Common myeloid progenitor, CD34-positive (primary cell): ENCODE results near the gene LIMS2.

Experiments
- CTCF ChIA-PET: fragments of 350-600 bp; sonication (Branson Sonifier 250); formaldehyde crosslinking; loops from one replicate; lab custom pipeline; 2021; ENCODE audit warnings: antibody characterized with exemption; lab: Charles Lee
- POLR2A ChIA-PET: fragments of 350-600 bp; sonication (Branson Sonifier 250); formaldehyde crosslinking; loops from one replicate; lab custom pipeline; 2021; ENCODE audit warnings: antibody characterized with exemption; lab: Charles Lee
- DNase-seq, 3 donors: peaks; one replicate each; pipeline versions ENCODE4 v3.0.0 to v3.0.0-alpha.2; 2013
- H3K27ac ChIP-seq, 2 experiments: 1 replicate in 1 of 2; 2 replicates in 1 of 2; pipeline ENCODE4 v1.7.0; 2013; ENCODE audit warnings: inconsistent platforms in 2 of 2, low read length in 2 of 2, mild to moderate bottlenecking in 2 of 2, low read depth in 1 of 2, moderate library complexity in 1 of 2; ENCODE audit not compliant: severe bottlenecking in 2 of 2, insufficient read depth in 1 of 2, poor library complexity in 1 of 2
- H3K27me3 ChIP-seq, 5 experiments: replicated peaks in 2 of 5; 1 replicate in 3 of 5; 2 replicates in 2 of 5; pipeline versions ENCODE4 v1.6.1 to v1.7.0; 2013; ENCODE audit warnings: low read length in 4 of 5, mild to moderate bottlenecking in 2 of 5, moderate library complexity in 2 of 5, inconsistent platforms in 1 of 5; ENCODE audit not compliant: insufficient read depth in 5 of 5, control insufficient read depth in 4 of 5
- H3K36me3 ChIP-seq, 4 experiments: 1 replicate in 2 of 4; 2 replicates in 2 of 4; pipeline versions ENCODE4 v1.6.1 to v1.7.0; 2013; ENCODE audit warnings: low read length in 3 of 4, control low read depth in 1 of 4, mild to moderate bottlenecking in 1 of 4; ENCODE audit not compliant: control insufficient read depth in 4 of 4, insufficient read depth in 4 of 4
- H3K4me1 ChIP-seq, 4 experiments: 1 replicate in 3 of 4; 2 replicates in 1 of 4; pipeline versions ENCODE4 v1.6.1 to v1.7.1; 2013; ENCODE audit warnings: low read length in 3 of 4, mild to moderate bottlenecking in 3 of 4, control low read depth in 1 of 4, inconsistent platforms in 1 of 4, moderate library complexity in 1 of 4; ENCODE audit not compliant: control insufficient read depth in 4 of 4, insufficient read depth in 4 of 4; ENCODE audit errors: control extremely low read depth in 1 of 4
- H3K4me3 ChIP-seq, 7 experiments: 1 replicate in 4 of 7; 2 replicates in 3 of 7; pipeline versions ENCODE4 v1.5.1 to v1.7.0; 2013; ENCODE audit warnings: mild to moderate bottlenecking in 7 of 7, low read length in 6 of 7, moderate library complexity in 6 of 7, inconsistent platforms in 2 of 7, low read depth in 2 of 7, control low read depth in 1 of 7; ENCODE audit not compliant: insufficient read depth in 4 of 7, control insufficient read depth in 1 of 7; ENCODE audit errors: extremely low read depth in 1 of 7
- H3K9me3 ChIP-seq, 5 experiments: 1 replicate in 4 of 5; 2 replicates in 1 of 5; pipeline versions ENCODE4 v1.6.1 to v1.7.1; 2013; ENCODE audit warnings: low read length in 4 of 5, mild to moderate bottlenecking in 2 of 5, inconsistent platforms in 1 of 5, low read depth in 1 of 5, moderate library complexity in 1 of 5; ENCODE audit not compliant: control insufficient read depth in 4 of 5, insufficient read depth in 2 of 5; ENCODE audit errors: control extremely low read depth in 1 of 5
- WGBS: methylation state at CpG from one replicate; pipeline ENCODE4 v1.1.5; 2013; ENCODE audit not compliant: insufficient coverage; 5-methylcytosine and 5-hydroxymethylcytosine counted together

The LIMS2 gene

DNA sequence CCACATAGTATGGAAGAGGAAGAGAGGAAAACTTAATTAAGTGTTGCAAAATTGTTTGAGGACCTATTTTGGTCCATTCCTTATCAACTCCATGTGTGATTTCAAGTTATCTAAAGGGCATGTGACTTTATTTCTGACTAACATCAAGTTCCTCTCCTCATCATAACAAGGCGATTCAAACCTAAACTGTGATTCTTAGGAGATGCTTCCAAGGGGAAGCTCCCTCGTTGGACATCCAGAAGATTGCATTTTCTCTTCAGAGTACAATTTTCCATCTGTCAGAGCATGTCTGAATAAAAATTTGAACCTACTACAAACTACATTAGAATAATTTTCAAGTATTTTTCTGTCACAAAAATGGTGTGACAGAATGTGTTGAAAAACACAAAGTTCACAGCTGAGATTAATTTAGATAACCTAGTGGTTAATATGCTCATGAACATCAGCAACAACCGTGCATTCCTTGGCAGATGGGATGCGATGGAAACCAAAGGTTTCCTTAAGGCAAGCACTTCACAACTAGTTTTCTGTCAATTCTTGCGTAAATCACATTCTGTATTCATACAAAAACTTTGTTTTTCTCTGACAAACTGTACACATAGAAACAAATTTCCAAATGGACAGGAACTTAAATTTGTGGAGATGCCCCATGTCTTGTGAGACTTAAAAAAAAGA, 30.2 kb upstream of the LIMS2 start:
- Histone ChIP-seq H3K4me1 (peaks cover 14 to 25% (median 21%) of the 10 kb centered on the region in 4 experiments), H3K27ac (no peak overlapping the region), H3K27me3 (no peaks in the 10 kb centered on the region), H3K4me3 (no peak overlapping the region), H3K36me3 (peaks cover 10 to 69% (median 32%) of the 10 kb centered on the region in 4 experiments), H3K9me3 (no peaks in the 10 kb centered on the region)
- no peak for DNase-seq
- ChIA-PET POLR2A (no interaction called here), CTCF (interaction anchor here (0.7 to 2.0 kb wide), 3 partner anchors 13 to 113 kb away, joined by 3 to 6 read pairs (median 3); no protein-coding TSS in a partner anchor)
- 100% methylated on average over 4 of the region's 5 CpGs for WGBS

DNA sequence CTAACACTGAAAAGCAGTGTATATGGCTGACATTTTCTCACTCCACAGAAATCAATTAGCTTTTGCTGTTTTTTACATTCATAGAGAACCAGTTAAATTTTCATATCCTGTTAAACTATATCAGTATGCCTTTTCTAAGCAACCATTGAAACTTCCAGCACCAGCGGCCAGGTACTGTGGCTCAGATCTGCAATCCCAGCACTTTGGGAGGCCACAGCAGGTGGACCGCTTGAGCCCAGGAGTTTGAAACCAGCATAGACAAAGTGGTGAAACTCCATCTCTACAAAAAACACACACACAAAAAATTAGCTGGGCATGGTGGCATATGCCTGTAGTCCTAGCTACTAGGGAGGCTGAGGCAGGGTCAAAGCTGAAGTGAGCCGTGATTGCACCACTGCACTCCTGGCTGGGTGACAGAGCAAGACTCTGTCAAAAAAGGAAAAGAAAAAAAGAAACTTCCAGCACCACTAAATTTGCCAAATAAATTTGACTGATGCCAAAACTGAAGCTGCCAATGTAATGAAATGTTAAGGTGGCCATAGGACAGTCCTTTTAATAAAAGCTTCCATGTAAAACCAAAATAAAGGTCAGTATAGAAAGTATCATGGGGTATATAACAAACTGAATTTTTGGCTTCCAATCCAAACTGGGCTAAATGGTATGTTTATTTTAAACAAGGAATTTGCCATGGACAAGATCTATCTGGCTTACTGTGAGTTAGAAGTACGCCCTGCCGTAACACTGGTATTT, 29.5 kb upstream of the LIMS2 start:
- H3K4me3 ChIP-seq = no peak overlapping the region
- H3K9me3 ChIP-seq = no peaks in the 10 kb centered on the region
- 96% methylated on average over 2 of the region's 5 CpGs for WGBS
- no peaks in the 10 kb centered on the region for H3K27me3 ChIP-seq
- H3K27ac ChIP-seq = no peak overlapping the region
- H3K4me1 ChIP-seq = peaks cover 14 to 29% (median 24%) of the 10 kb centered on the region in 4 experiments
- DNase-seq = no peak
- ChIA-PET POLR2A (no interaction called here), CTCF (interaction anchor here (0.7 to 2.0 kb wide), 4 partner anchors 14 to 113 kb away, joined by 3 to 6 read pairs (median 4); no protein-coding TSS in a partner anchor)
- H3K36me3 ChIP-seq = peaks cover 8 to 62% (median 27%) of the 10 kb centered on the region in 4 experiments

DNA sequence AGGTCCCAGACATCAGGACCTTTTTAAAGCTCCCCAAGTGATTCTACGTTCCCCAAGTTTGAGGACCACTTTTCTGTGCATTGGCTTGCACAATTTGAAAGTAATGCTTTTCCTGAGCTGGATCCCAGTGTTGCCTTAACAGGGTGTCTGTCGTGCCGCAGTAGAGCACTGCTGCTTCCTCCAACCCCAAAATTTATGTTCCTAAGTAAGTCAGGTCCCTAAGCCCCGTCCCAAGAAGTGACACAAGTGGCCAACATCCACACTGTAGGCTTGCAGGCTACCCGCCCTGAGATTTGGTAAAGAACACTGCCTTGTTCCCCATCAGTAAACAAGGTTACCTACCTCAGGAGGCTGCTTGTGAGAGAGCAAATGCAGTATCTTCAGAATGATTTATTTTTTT, 28.0 kb upstream of the LIMS2 start:
- Histone ChIP-seq H3K4me1 (peaks cover 14 to 29% (median 24%) of the 10 kb centered on the region in 4 experiments), H3K9me3 (no peaks in the 10 kb centered on the region), H3K36me3 (peaks cover 5 to 47% (median 15%) of the 10 kb centered on the region in 4 experiments), H3K27me3 (no peaks in the 10 kb centered on the region), H3K4me3 (peak overlapping the region in 2 of 7 experiments; percentile 3 to 24), H3K27ac (no peak overlapping the region)
- WGBS = 100% methylated on average over 5 of the region's 5 CpGs
- ChIA-PET CTCF (interaction anchor here (1.4 to 2.0 kb wide), 2 partner anchors 11 to 53 kb away, joined by 6 read pairs; no protein-coding TSS in a partner anchor), POLR2A (no interaction called here)
- DNase-seq = no peak

DNA sequence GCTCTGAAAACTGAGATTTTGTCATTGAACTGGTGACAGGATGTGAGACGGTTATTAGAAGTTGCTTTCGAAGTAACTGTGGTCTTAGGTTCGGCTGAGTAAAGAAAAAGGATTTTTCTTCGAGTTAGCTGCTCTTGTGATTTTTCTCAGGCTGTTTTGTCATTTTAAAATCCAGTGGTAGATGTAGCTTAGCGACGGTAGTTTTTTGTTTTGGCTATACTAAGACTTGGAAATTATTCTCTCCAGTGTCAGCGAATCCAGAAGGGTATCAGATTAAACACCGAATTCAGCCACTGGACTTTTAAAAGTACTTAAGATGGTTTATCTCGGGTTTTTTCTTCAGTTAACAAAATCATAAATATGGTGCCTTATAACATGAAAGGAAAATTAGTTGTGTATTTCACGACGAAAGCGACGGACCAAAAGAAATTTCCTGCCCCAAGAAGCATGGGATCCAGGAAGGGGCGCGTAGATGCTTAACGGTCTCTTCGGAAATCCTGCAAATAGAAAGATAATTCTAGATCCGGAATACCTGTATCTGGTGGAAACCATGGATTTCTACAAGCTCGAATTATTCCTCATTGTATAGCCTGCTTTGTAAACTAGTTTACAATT, 27.2 kb upstream of the LIMS2 start:
- POLR2A ChIA-PET = interaction anchor here (0.6 kb wide), 2 partner anchors 10 to 109 kb away, joined by 3 read pairs; partner anchors contain the start of gene WDR33
- H3K27ac ChIP-seq = peak overlapping the region in 1 of 2 experiments; percentile 91
- DNase-seq = no peak
- CTCF ChIA-PET = interaction anchor here (0.6 to 2.8 kb wide), 7 partner anchors 12 to 117 kb away, joined by 3 to 8 read pairs (median 3); no protein-coding TSS in a partner anchor
- 87% methylated on average over 13 of the region's 19 CpGs for WGBS
- H3K27me3 ChIP-seq = no peaks in the 10 kb centered on the region
- H3K9me3 ChIP-seq = no peaks in the 10 kb centered on the region
- peak overlapping the region in 6 of 7 experiments; percentile 71 to 90 (median 81) for H3K4me3 ChIP-seq
- H3K36me3 ChIP-seq = peaks cover 1 to 39% (median 10%) of the 10 kb centered on the region in 4 experiments
- peaks cover 14 to 29% (median 24%) of the 10 kb centered on the region in 4 experiments for H3K4me1 ChIP-seq

DNA sequence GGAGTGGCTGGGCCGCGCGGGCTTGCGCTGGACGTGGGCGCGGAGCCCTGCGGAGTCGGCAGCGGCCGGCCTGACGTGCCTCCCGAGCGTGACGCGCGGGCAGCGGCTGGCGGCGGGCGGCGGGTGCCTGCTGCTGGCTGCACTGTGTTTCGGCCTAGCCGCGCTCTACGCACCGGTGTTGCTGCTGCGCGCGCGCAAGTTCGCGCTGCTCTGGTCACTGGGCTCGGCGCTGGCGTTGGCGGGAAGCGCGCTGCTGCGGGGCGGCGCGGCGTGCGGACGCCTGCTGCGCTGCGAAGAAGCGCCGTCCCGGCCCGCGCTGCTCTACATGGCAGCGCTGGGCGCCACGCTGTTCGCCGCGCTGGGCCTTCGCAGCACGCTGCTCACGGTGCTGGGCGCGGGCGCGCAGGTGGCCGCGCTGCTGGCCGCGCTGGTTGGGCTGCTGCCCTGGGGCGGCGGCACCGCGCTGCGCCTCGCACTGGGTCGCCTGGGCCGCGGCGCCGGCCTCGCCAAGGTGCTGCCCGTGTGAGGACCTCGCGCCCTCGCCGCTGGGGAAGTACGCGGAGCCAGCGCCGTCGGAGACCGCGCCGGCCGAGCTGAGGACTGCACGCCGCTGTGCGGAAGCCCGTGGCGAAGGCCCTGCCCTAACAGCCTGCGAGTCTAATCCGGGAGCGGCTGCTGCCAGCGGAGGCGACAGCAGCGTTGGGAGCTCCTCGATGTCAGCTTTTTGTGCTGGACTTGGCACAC, 26.5 kb upstream of the LIMS2 start:
- peaks cover 14 to 29% (median 24%) of the 10 kb centered on the region in 4 experiments for H3K4me1 ChIP-seq
- H3K36me3 ChIP-seq = peaks cover 0 to 35% (median 6%) of the 10 kb centered on the region in 4 experiments
- peak; percentile 90 to 96 (median 95) for DNase-seq
- no peaks in the 10 kb centered on the region for H3K9me3 ChIP-seq
- H3K4me3 ChIP-seq = peak overlapping the region; percentile 71 to 91 (median 82)
- POLR2A ChIA-PET = interaction anchor here (0.6 kb wide), 2 partner anchors 9 to 109 kb away, joined by 3 read pairs; partner anchors contain the start of gene WDR33
- H3K27me3 ChIP-seq = no peaks in the 10 kb centered on the region
- H3K27ac ChIP-seq = peak overlapping the region; percentile 61 to 91
- CTCF ChIA-PET = interaction anchor here (0.6 to 2.8 kb wide), 6 partner anchors 23 to 118 kb away, joined by 3 to 8 read pairs (median 3); no protein-coding TSS in a partner anchor
- WGBS = under 1% methylated on average over 94 of the region's 108 CpGs

DNA sequence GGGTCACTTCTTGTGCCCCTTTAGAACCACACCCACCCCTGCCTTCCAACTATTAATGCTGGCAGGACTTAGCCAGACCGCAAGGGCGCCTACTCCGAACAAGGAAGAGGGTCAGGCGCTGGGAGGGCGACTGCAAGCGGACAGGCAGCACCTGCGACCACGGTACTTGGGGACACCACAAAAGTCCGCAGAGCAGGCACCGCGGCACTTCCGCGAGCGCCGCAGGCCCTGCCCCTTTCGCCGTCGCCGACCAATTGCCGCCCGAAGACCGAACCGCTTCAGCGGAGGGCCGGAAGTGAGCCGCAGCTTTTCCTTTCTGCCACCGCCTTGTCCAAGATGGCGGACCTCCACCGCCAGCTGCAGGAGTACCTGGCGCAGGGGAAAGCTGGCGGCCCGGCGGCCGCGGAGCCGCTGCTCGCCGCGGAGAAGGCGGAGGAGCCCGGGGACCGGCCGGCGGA, 25.9 kb upstream of the LIMS2 start, which contains the start of gene SFT2D3:
Gene SFT2D3, plus strand, starts transcription at position 305 of the 458 bp plus-strand sequence. Its CDS starts 32 bp downstream, at position 337.
- H3K27me3 ChIP-seq = no peaks in the 10 kb centered on the region
- ChIA-PET POLR2A (no interaction called here), CTCF (interaction anchor here (2.8 kb wide), 1 partner anchor 25 kb away, joined by 8 read pairs; no protein-coding TSS in a partner anchor)
- H3K4me1 ChIP-seq = peaks cover 14 to 29% (median 24%) of the 10 kb centered on the region in 4 experiments
- H3K36me3 ChIP-seq = peaks cover 0 to 29% (median 3%) of the 10 kb centered on the region in 4 experiments
- peak within 1 kb of the TSS; percentile 61 to 91 for H3K27ac ChIP-seq
- WGBS = 0% methylated on average over 43 of the region's 44 CpGs
- peak; percentile 93 to 98 (median 98) for DNase-seq
- peak within 1 kb of the TSS; percentile 71 to 91 (median 82) for H3K4me3 ChIP-seq
- no peaks in the 10 kb centered on the region for H3K9me3 ChIP-seq
